Breast epithelium (tissue), 4 donors: Measurements from ENCODE around the gene ADAM12. TPM values are rescaled to one million over a fixed set of nuclear protein-coding genes. Genes with fewer than 3 reads are reported as not detected.

Experiments
- DNase-seq, 2 donors: peaks; one replicate each; pipeline ENCODE4 v3.0.0-alpha.2; 2019; ENCODE audit warnings: low spot score in 2 of 2
- H3K27ac ChIP-seq, 2 donors: fragments of 200-600 bp; sonication (generic) in 1 of 2; one replicate each; pipeline ENCODE4 v1.5.1; 2016 to 2019; ENCODE audit warnings: mild to moderate bottlenecking in 1 of 2
- H3K27me3 ChIP-seq, 2 donors: fragments of 200-600 bp; sonication (generic) in 1 of 2; one replicate each; pipeline versions ENCODE4 v1.5.1 to v1.6.0; 2017 to 2019; ENCODE audit warnings: control low read depth in 1 of 2, mild to moderate bottlenecking in 1 of 2
- H3K36me3 ChIP-seq: fragments of 200-600 bp; one replicate; pipeline ENCODE4 v1.5.1; 2019
- H3K4me1 ChIP-seq, 2 donors: fragments of 200-600 bp; sonication (generic); one replicate each; pipeline ENCODE4 v1.5.1; 2016 to 2019; ENCODE audit warnings: control low read depth in 1 of 2
- H3K4me3 ChIP-seq, 3 donors: fragments of 200-600 bp; sonication (generic); 1 replicate in 2 of 3; 2 replicates in 1 of 3; pipeline ENCODE4 v1.5.1; 2016 to 2019; ENCODE audit warnings: mild to moderate bottlenecking in 3 of 3, moderate library complexity in 2 of 3
- H3K9me3 ChIP-seq, 2 donors: fragments of 200-600 bp; sonication (generic) in 1 of 2; one replicate each; pipeline ENCODE4 v1.5.1; 2016 to 2019; ENCODE audit warnings: control low read depth in 1 of 2
- CTCF ChIP-seq, 3 donors: fragments of 450-650 bp; IDR thresholded peaks; one replicate each; pipeline ENCODE4 v1.5.1; 2016 to 2017; ENCODE audit warnings: antibody characterized with exemption in 3 of 3, mild to moderate bottlenecking in 3 of 3, moderate library complexity in 3 of 3
- POLR2A ChIP-seq: fragments of 450-650 bp; IDR thresholded peaks from one replicate; pipeline ENCODE4 v1.6.1; 2016; ENCODE audit warnings: antibody characterized with exemption, mild to moderate bottlenecking, moderate library complexity
- POLR2AphosphoS5 ChIP-seq, 3 donors: sonication (generic); formaldehyde crosslinking; IDR thresholded peaks; one replicate each; pipeline ENCODE4 v1.6.1; 2017; ENCODE audit warnings: antibody characterized with exemption in 3 of 3
- intact Hi-C: fragments of 100-400 bp; cut with DNase I; formaldehyde crosslinking; loops from one replicate; pipeline ENCODE4 v1.15.1; 2023; ENCODE audit warnings: low total_unique reads
- total RNA-seq, 3 donors: library from RNA; depleted of rRNA; stranded (reverse); fragments of >200 nt; gene quantifications; one replicate each; pipeline ENCODE4 v1.1.0, GENCODE V29; 2016

Gene ADAM12
- total RNA-seq, 3 donors from 2014 or later = 8.6 to 16.4 (median 13.9) TPM

GRCh38 chr10:126087153-126087680 is 301.1 kb downstream of the ADAM12 start:
- no peaks in the 10 kb centered on the region for H3K9me3 ChIP-seq
- no peak for DNase-seq
- H3K4me3 ChIP-seq = no peak overlapping the region

GRCh38 chr10:126085806-126086205 is 302.5 kb downstream of the ADAM12 start:
- Histone ChIP-seq H3K27me3 (no peaks in the 10 kb centered on the region), H3K4me1 (peaks cover 0 to 7% of the 10 kb centered on the region in 2 donors), H3K36me3 (no peaks in the 10 kb centered on the region), H3K27ac (peak overlapping the region in 1 of 2 donors; percentile 32), H3K9me3 (no peaks in the 10 kb centered on the region), H3K4me3 (no peak overlapping the region)
- intact Hi-C loops = no loop called here
- DNase-seq = no peak
- TF ChIP-seq CTCF (IDR thresholded peaks at IDR 0.05) = no peak
- no peak for TF ChIP-seq POLR2A
- TF ChIP-seq POLR2AphosphoS5 (IDR thresholded peaks at IDR 0.05) = no peak

More at GRCh38 chr10:126087153-126087680, 301.1 kb downstream of the ADAM12 start:
- H3K27ac ChIP-seq = no peak overlapping the region
- no peaks in the 10 kb centered on the region for H3K27me3 ChIP-seq
- no peaks in the 10 kb centered on the region for H3K36me3 ChIP-seq
- intact Hi-C loops = no loop called here
- TF ChIP-seq CTCF (IDR thresholded peaks at IDR 0.05) = no peak
- no peak for TF ChIP-seq POLR2AphosphoS5 (IDR thresholded peaks at IDR 0.05)
- no peak for TF ChIP-seq POLR2A
- no peaks in the 10 kb centered on the region for H3K4me1 ChIP-seq

- no peak for TF ChIP-seq POLR2A
- TF ChIP-seq POLR2AphosphoS5 (IDR thresholded peaks at IDR 0.05) = no peak
- no peak for TF ChIP-seq CTCF (IDR thresholded peaks at IDR 0.05)
- no peak for DNase-seq
- no peaks in the 10 kb centered on the region for H3K36me3 ChIP-seq
- peaks cover 0 to 7% of the 10 kb centered on the region in 2 donors for H3K4me1 ChIP-seq
- intact Hi-C loops = no loop called here
- peak overlapping the region in 1 of 2 donors; percentile 72 for H3K27ac ChIP-seq
- no peaks in the 10 kb centered on the region for H3K9me3 ChIP-seq
- H3K27me3 ChIP-seq = no peaks in the 10 kb centered on the region
- H3K4me3 ChIP-seq = no peak overlapping the region
Observed at GRCh38 chr10:126084369-126084768, 303.9 kb downstream of the ADAM12 start.

- TF ChIP-seq POLR2AphosphoS5 (IDR thresholded peaks at IDR 0.05) (no peak), CTCF (IDR thresholded peaks at IDR 0.05) (no peak), POLR2A (no peak)
- no peaks in the 10 kb centered on the region for H3K36me3 ChIP-seq
- DNase-seq = no peak
- intact Hi-C loops = no loop called here
- H3K9me3 ChIP-seq = no peaks in the 10 kb centered on the region
- H3K4me3 ChIP-seq = no peak overlapping the region
- peaks cover 0 to 7% of the 10 kb centered on the region in 2 donors for H3K4me1 ChIP-seq
- peak overlapping the region; percentile 72 to 75 for H3K27ac ChIP-seq
- no peaks in the 10 kb centered on the region for H3K27me3 ChIP-seq
Observed at GRCh38 chr10:126083009-126083408, 305.3 kb downstream of the ADAM12 start.

- no peak for TF ChIP-seq CTCF (IDR thresholded peaks at IDR 0.05)
- peak in 1 of 3 donors; percentile 40 for TF ChIP-seq POLR2AphosphoS5 (IDR thresholded peaks at IDR 0.05)
- Histone ChIP-seq H3K27me3 (no peaks in the 10 kb centered on the region), H3K4me3 (no peak overlapping the region), H3K9me3 (peaks cover 0 to 5% of the 10 kb centered on the region in 2 donors), H3K27ac (peak overlapping the region; percentile 72 to 75), H3K36me3 (no peaks in the 10 kb centered on the region), H3K4me1 (peaks cover 0 to 7% of the 10 kb centered on the region in 2 donors)
- peak in 1 of 2 donors; percentile 65 for DNase-seq
- intact Hi-C loops = no loop called here
Observed at GRCh38 chr10:126081841-126082466, 306.3 kb downstream of the ADAM12 start.
